AG09319 (cell line): Measurements from ENCODE around the gene NPC1.
A peak's percentile ranks its signal among the peaks of the same experiment; 100 is the strongest.

ENCODE experiments used
- DNase-seq: peaks from one replicate; pipeline ENCODE4 v3.0.0-alpha.2; 2010; ENCODE audit warnings: low read depth; ENCODE audit errors: extremely low read depth
- TF ChIP-seq, protein P1 (sequence below): IDR thresholded peaks from 2 replicates; pipeline ENCODE4 v1.5.1; 2011; ENCODE audit warnings: low read depth, mild to moderate bottlenecking, inconsistent platforms, low read length, moderate library complexity

Gene NPC1

DNA sequence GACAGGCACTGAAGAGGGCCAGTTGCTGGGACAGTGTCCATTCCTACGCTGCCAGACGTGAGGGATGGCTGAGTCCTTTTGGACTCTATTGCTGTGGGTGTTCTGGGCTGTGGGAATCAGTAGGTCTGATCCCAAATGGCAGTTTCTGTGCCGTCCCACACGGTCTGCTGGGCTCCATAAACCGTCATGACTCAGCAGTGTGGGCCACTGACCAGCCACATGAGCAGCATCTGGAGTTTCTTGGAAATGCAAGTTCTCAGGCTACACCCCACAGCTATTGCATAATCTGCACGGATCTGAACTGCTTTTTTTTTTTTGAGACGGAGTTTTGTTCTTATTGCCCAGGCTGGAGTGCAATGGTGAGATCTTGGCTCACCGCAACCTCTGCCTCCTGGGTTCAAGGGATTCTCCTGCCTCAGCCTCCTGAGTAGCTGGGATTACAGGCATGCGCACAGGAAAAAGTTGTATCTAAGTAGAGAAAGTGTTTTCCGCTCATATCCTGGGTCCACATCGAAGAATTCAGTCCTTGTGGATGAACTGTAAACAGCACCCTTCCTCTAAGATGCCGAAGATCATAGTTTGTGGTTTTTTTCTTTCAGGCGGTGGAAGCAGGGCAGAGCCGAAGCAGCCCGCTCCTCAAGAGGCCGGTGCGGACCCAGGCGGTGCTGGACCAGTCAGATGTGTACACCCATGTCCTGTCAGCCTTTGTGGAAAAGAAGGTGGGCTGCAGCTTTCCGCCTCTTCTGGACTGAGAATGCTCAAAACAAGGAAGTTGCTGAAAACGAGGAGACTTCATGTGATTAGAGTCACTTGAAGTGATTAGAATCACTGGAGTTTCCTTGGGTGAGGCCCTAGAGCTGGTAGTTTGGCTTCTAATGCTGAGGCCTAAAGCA lies 57.5 kb downstream of the NPC1 start:
- TF ChIP-seq, protein P1, sequence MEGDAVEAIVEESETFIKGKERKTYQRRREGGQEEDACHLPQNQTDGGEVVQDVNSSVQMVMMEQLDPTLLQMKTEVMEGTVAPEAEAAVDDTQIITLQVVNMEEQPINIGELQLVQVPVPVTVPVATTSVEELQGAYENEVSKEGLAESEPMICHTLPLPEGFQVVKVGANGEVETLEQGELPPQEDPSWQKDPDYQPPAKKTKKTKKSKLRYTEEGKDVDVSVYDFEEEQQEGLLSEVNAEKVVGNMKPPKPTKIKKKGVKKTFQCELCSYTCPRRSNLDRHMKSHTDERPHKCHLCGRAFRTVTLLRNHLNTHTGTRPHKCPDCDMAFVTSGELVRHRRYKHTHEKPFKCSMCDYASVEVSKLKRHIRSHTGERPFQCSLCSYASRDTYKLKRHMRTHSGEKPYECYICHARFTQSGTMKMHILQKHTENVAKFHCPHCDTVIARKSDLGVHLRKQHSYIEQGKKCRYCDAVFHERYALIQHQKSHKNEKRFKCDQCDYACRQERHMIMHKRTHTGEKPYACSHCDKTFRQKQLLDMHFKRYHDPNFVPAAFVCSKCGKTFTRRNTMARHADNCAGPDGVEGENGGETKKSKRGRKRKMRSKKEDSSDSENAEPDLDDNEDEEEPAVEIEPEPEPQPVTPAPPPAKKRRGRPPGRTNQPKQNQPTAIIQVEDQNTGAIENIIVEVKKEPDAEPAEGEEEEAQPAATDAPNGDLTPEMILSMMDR = no peak
- peak; percentile 29 for DNase-seq

DNA sequence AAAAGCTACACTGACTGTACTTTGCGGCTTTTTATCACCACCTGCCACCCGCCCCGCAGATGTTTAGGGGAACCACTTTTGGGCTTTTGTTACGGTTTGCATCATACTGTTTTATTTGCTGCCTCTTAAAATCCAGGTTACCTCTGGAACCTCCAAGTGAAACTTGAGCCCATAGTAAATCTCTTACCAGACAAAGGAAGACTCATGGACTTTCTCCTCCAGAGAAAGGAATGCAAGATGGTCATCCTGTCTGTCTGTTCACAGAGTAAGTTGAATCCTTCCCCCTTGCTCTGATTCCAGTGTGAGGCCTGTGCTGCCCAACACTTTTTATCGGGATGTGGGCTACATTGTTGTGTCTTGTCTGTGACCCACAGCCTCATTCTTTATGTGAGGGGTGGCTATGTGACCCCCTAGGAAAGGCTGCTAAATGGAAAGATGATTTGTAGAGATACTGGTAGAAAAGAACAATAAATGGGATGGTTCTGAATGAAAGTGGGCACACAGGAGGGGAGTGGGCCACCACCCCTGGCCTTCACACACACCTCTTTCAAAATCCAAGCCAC lies 59.7 kb downstream of the NPC1 start:
- TF ChIP-seq, protein P1 = no peak

DNA sequence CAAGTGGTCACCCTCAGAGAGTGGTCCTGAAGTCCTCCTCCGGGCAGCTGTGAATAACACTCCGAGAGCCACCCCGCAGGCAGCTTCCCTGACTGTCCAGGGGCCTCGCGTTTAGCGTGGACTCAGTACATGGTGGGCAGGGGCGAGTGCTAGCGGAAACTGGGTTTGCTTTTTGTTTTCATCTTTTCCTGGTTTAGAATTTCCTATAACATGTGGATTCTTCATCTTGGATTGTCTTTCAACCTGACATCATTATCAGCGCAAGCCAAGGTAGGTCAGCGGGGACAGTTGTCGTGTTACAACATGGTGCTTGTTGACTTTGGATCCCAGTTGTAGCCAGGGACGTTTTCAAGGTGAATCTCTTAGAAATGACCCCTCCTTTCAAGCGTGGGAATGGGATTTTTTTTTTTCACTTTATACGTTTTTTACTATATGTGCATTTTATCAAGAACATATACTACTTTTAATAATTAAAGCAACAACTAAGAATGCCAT lies 62.0 kb downstream of the NPC1 start:
- TF ChIP-seq, protein P1 = no peak
- DNase-seq = no peak

More for the DNA sequence above, 59.7 kb downstream of the NPC1 start:
- no peak for DNase-seq

DNA sequence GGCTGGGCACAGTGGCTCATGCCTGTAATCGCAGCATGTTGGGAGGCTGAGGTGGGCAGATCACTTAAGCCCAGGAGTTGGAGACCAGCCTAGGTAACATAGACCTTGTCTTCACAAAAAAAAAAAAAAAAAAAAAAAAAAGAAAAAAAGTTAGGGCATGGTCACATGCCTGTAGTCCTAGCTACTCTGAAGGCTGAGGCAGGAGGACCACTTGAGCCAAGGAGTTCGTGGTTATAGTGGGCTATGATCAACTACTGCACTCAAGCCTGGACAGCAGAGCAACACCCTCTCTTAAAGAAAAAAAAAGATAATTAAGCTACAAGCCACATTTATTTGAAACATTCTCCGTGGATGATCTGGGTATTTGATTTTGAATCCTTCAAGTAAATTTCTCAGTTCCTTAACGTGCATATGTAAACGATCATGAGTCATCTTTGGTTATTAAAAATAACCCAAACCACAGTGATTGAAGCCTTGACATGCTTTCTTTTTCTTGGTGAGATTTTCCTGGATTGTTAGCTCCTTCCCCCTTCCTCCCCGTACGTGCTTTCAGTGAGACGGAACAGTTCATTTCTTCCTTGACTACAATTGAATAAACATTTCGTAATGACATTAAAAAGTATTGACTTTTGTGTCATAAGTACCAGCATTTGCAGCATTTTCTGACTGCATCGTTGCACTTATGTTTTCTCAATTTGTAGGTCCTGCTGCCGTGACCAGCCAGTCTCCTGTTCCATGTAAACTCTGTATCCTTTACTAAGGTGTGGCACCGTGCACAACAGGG lies 62.7 kb downstream of the NPC1 start:
- TF ChIP-seq, protein P1 = no peak
- DNase-seq = peak; percentile 87

DNA sequence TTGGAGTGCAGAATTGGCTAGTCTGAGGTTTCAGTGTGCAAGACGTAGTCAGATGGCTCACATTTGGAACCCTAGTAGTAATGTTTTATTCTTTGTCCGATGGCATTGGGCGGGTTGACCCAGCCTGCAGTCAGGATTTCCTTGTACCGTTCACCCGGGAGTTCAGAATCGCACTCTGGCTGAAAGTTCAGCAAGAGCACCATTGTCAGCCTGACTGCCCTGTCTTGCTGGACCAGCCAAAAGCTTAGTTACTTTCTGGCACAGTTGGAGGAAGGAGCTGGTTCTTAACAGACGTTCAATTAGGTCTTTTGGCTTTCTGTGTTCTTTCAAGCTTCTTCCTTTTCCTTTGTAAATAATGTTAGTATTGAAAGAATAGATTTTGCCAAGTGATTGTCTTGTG lies 64.4 kb downstream of the NPC1 start:
- TF ChIP-seq, protein P1 = no peak
- no peak for DNase-seq

DNA sequence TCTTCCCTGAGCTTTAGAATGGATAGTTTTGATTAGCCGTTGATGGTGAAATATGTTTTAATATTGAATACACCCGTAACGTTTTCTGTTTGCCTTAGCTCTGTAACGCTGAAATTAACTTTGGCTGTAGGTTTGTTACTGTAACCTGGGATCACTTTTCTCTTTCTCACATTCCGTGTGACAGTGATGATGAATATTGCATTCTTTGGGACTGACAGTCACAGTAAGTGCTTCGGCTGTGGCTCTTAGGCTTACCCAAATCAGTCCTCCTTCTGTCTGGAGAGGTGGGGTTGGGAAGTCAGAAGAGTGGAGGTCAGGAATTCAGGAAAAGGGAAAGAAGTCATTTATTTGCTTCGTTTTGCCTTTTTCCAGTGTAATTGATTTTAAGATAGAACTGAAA lies 65.0 kb downstream of the NPC1 start:
- TF ChIP-seq, protein P1 = no peak
- no peak for DNase-seq
